Epidermal melanocyte (primary cell): ENCODE results near the gene SGCD.
A peak's percentile ranks its signal among the peaks of the same experiment; 100 is the strongest.
"Not testable (repeated sequence)": the region's sequence is repeated elsewhere in the genome, so short reads cannot be mapped to it uniquely, and the experiment has no call there.

Source experiments
- DNase-seq: peaks from one replicate; pipeline ENCODE4 v3.0.0; 2011; ENCODE audit warnings: low spot score; ENCODE audit not compliant: insufficient read length

The SGCD gene

GRCh38 chr5:156560002-156560401 lies 233.0 kb downstream of the SGCD start:
- DNase-seq = no peak

GRCh38 chr5:156561651-156562050 lies 234.7 kb downstream of the SGCD start:
- DNase-seq = no peak

- no peak for DNase-seq
Measured at GRCh38 chr5:156570615-156571014, 243.7 kb downstream of the SGCD start.

- DNase-seq = no peak
Measured at GRCh38 chr5:156581725-156582124, 254.8 kb downstream of the SGCD start.

- no peak for DNase-seq
Measured at GRCh38 chr5:156582193-156582598, 255.2 kb downstream of the SGCD start.

GRCh38 chr5:156584871-156585270 lies 257.9 kb downstream of the SGCD start:
- no peak for DNase-seq

- no peak for DNase-seq
Measured at GRCh38 chr5:156585999-156586398, 259.0 kb downstream of the SGCD start.

GRCh38 chr5:156587012-156587411 lies 260.0 kb downstream of the SGCD start:
- DNase-seq = no peak

- no peak for DNase-seq
Measured at GRCh38 chr5:156588306-156588705, 261.3 kb downstream of the SGCD start.

- DNase-seq = no peak
Measured at GRCh38 chr5:156589104-156589945, 262.4 kb downstream of the SGCD start.

GRCh38 chr5:156589946-156590216 lies 262.9 kb downstream of the SGCD start:
- DNase-seq = peak; percentile 66

- DNase-seq = no peak
Measured at GRCh38 chr5:156590978-156591377, 264.0 kb downstream of the SGCD start.

GRCh38 chr5:156591631-156592030 lies 264.7 kb downstream of the SGCD start:
- DNase-seq = no peak

- no peak for DNase-seq
Measured at GRCh38 chr5:156593546-156593945, 266.6 kb downstream of the SGCD start.

- no peak for DNase-seq
Measured at GRCh38 chr5:156594406-156594805, 267.4 kb downstream of the SGCD start.

GRCh38 chr5:156595132-156595787 lies 268.3 kb downstream of the SGCD start:
- DNase-seq = no peak

GRCh38 chr5:156597276-156597675 lies 270.3 kb downstream of the SGCD start:
- DNase-seq = no peak

GRCh38 chr5:156598964-156599363 lies 272.0 kb downstream of the SGCD start:
- no peak for DNase-seq

GRCh38 chr5:156610582-156610981 lies 283.6 kb downstream of the SGCD start:
- not testable (repeated sequence) for DNase-seq

- no peak for DNase-seq
Measured at GRCh38 chr5:156615901-156616300, 288.9 kb downstream of the SGCD start.

- DNase-seq = no peak
Measured at GRCh38 chr5:156617426-156617825, 290.5 kb downstream of the SGCD start.

- DNase-seq = no peak
Measured at GRCh38 chr5:156618601-156619000, 291.6 kb downstream of the SGCD start.

- no peak for DNase-seq
Measured at GRCh38 chr5:156621719-156622118, 294.8 kb downstream of the SGCD start.
